Activated CD4-positive, alpha-beta T cell treated with anti-CD3 and anti-CD28 coated beads for 48 hours (primary cell): Measurements from ENCODE around the gene CILP.
A peak's percentile ranks its signal among the peaks of the same experiment; 100 is the strongest.

Experiments
- DNase-seq: peaks from one replicate; pipeline ENCODE4 v3.0.0-alpha.2; 2020

CILP gene

DNA sequence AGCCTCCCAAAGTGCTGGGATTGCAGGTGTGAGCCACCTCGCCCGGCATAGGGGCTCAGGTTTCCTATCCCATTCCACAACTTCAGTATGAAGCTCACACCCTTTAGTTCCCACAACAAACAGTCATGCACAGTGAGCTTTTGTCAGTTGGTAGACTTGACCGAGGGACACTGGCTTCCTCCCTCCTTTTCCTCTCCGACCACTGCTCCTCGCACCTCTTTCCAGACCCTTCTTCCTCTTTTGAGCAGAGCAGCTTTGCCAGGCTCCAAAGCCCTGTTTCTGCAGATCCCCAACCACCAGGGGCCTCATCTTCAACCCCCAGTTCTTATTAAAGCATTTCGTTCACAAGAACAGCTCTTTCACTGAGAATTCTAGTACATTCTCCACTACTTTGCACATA is 12.7 kb upstream of the CILP start:
- DNase-seq, result no peak

GRCh38 chr15:65222891-65223290 is 11.6 kb upstream of the CILP start:
- no peak for DNase-seq

DNA sequence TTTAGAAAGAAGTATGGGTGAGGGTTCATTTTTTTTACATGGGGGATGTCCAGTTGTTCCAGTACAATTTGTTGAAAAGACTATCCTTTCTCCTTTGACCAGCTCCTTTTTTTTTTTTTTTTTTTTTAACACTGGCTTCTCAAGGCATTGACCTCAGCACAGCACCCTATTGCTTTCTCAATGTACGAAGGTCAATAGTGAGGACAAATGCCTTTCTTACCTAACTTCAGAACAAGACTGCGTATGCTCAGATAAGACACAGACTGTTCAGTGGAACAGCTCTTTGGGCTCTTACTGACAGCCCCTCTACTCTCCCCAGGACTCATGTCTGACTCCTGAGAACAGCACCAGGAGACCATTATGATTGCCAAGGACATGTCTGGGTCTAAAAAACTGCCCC is 10.4 kb upstream of the CILP start:
- DNase-seq, result no peak

DNA sequence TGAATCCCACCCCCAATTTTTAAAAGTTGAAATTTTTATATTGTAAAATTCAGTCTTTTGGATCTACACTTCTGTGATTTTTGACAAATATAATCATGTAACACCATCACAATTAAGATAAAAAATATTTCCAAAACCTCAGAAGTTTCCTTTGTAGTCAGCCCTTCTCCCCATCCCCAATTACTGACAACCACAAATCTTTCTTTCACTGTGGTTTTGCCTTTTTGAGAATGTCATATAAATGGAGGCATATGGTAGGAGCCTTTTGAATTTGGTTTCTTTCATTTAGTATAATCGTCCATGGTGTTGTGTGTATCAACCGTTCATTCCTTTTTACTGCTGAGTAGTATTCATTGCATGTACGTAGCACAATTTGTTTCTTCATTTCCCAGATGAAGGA is 7.9 kb upstream of the CILP start:
- DNase-seq, result no peak

DNA sequence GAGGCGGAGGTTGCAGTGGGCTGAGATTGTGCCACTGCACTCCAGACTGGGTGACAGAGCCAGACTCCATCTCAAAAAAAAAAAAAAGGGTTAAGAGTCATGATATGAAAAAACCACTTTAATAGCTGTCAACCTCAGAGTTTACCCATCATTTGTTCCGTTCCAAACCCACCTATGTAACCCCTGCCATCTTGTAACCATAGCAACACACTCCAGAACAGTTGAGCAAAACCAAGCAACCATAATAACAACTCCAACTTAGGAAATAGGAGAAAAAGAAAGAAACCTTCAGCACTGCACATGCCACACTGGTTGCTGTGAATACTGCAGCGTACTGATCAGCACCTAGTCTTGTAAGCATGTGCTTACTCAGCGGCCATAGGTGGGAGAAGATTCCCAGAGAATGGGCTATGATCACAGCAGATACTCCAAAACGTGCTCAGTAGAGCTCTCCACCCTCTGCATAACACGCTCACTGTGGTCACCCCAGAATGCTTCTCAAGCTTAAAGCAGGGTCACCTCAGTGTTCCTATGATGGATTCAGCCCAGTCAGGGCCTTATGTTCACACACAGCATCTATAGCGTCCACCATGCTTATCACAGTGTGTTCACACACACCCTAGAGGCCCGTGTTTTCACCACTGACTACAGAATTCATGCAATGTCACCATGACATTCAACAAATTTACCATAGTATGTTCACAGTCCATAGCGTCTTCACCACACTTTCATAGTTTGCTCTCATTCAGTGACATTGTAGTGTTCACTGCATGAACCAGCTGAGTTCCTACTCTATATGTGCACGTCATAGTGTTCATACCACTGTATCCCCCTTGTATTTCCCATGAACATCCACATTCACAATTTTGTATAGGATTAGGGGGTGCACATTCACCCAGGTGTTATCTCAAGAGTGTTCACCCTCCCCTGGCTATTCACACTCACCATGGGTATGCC is 6.5 kb upstream of the CILP start:
- DNase-seq, result no peak

GRCh38 chr15:65215496-65215895 is 4.2 kb upstream of the CILP start:
- DNase-seq, result no peak

DNA sequence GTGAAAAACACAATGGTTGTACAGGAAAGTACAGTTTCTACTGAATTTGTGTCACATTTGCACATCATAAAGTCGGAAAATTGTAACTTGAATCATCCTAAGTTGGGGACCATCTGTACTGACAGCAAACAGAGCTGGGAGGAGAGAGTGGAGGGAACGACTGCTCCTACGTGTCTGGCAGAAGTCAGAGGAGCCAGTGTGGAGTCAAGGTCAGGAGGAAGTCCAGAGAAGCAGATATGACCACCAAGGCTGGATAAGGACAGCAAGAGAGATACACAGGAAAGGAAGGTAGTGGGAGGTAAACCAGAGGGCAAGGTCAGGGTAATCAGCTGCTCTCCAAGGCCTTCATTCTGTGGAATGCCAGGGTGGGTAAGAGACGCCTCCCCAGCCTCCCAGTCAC is 2.7 kb upstream of the CILP start:
- DNase-seq, result no peak

- DNase-seq, result no peak
Observed at GRCh38 chr15:65213241-65213640, 2.0 kb upstream of the CILP start.

DNA sequence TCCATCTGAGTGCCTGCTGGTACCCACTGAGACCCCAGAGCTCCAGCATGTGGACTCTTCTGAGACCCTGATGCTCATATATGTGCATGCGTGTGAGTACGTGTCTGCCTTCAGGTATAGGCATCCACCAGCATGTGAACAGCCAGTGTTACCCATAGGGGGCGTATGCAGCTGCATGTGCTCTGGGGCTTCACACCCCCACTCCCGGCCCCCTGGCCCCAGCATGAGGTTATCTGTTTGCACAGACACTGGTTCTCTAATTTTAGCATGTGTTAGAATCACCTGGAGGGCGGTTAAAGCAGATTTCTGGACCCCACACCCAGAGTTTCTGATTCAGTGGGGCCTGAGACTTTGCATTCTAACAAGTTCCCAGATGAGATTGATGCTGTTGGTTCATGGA is 824 bp upstream of the CILP start:
- DNase-seq, result peak; percentile 71

DNA sequence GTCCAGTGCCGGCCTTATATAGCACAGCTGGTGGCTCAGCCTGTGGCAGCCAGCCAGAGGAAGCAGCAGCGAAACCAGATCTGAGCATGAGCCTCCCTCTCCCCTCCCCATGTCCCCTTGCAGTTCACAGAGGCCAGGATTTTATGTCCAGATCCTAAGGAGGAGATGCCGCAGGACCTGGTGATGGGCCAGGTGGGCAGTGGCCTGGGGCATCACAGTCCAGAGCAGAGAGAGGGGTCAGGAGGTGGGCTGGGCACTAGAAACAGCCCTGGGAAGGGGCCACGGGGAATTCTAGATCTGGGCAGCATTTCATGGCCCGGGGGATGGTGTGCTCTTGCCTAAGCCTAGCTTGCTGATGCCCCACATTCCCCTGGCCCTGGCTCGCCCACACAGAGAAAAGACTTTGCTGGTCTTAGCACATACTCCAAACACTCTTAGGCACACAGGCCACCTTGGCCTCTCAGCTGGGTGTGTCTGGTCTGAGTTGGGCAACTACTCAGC is 259 bp upstream of the CILP start:
- no peak for DNase-seq

GRCh38 chr15:65209701-65210643 is 1.3 kb downstream of the CILP start:
- no peak for DNase-seq

- no peak for DNase-seq
Observed at GRCh38 chr15:65208647-65209046, 2.6 kb downstream of the CILP start.

DNA sequence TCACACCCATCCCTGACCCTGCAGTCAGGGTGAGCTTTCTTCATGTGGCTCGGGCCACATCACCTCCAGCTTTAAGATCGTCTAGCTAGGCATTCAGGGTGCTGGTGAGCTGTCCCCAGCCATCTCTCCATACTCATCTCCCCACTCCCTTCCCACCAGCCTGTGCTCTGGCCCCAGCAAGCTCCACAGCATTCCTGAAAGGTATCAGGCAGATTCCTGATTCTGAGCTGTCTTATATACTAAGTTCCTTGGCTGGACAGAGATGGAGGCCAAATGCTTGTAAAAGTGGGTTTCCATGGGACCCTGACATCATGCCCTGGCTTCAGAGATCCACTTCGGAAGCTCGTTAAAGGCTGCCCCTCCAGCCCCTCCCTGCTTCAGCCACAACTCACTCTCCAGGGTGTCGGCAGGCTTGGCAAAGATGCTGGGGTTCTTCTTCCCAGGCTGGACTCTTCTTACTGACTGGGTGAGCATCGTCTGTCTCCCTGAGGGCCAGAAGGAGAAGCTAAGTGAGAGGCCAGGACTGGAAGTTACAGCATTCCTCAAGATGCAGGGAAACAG is 3.9 kb downstream of the CILP start:
- no peak for DNase-seq

- no peak for DNase-seq
Observed at GRCh38 chr15:65206750-65207149, 4.5 kb downstream of the CILP start.

DNA sequence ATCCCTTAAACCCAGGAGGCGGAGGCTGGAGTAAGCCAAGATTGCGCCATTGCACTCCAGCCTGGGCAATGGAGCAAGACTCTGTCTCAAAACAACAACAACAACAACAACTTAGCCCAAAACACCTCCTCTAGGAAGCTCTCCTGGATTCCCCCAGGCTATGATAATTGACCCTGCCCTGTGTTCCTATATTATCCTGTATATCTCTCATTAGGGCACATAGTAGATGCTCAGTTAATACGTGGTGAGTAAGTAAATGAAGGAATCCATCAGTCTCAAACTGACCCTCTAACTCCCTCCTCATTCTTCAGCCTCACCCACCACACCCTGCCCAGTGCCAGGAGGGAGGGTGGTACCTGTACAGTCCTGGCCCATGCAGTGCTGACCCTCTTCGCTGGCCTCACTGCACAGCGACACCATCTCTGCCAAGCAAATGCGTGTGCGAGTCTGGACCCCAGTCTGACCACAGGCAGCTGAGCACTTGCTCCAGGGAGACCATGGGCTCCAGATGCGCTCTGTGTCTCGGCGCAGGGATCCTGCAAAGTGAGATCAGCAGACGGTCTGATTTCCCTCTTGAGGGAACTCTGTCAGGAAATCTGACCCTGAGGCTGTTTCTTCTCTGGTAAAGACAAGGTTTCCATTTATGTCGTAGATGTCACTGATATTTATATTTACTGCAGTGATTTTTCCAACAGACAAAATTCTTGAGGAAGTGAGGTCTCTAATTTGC is 6.2 kb downstream of the CILP start:
- no peak for DNase-seq

DNA sequence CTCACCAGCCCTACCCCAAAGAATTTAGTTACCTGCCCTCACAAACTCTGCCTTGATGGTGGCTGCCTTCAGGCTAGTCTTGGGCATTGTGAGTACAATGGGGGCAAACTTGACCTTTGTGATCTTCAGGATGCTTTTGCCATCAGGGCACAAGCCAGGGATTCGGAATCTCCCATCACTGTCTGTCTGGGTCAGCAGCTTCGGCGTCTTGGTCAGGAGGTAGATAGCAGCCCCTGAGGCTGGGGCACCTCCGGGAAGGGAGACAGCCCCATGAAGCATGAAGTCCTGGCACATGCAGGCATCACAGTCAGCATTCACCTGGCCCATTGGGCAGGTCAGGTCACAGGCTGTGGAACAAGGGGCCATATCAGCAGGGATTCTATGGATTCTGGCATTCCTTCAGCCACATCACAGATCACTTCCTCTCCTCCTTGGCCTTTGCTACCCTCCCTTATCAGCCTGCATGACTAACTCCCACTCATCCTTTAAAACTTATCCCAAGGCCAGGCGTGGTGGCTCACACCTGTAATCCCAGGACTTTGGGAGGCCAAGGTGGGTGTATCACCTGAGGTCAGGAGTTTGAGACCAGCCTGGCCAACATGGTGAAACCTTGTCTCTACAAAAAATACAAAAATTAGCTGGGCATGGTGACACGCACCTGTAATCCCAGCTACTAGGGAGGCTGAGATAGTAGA is 6.9 kb downstream of the CILP start:
- DNase-seq, result no peak

DNA sequence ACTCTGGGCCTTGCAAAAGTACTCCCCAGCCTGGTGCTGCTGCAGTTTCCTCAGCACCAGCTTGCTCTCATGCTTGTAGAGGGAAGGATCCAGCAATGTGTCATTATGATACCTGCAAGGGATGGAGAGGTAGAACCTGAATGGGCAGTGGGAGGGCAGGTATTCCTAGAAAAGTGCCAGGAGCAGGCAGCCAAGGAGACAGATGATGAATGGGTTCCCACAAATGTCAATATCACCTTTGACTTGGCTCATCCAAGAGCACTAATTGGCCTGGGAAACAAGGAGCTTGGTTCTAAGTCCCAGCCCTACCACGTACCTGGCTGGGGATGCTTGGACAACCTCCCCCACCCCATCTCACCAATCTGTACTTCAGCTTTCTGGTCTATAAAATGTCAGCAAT is 9.4 kb downstream of the CILP start:
- no peak for DNase-seq

DNA sequence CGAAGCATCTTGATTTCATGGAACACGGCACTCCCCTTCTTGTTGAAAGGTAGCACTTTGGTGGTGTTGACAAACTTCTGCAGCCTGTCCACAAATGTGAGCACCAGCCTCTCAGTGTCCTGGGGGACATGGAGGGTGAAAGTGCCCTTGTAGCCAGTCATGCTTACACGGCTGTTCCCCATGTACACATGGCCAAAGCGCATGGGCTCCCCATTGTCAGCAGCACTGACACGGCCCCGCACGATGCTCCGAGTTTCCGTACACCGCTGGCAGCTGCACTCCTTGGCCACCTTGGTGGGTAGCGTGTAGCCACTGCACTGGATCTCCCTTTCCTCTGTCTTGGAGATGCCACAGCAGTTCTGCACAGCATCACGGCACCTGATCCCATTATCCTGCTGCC is 12.7 kb downstream of the CILP start:
- DNase-seq, result no peak

DNA sequence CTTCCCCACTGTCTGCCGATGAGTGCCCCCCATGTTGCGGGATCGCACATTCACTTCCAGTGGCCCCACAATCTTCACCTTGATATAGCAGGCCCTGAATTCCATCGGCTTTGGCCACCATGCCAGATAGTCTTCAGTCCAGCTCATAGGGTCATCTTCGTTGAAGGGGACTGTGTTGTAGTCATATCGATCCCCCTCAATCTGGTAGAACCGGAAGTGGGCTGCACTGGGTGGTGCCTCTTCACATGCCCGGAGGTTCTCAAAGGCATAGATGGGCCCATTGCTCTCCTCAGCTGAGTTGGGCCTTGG is 14.0 kb downstream of the CILP start:
- DNase-seq, result no peak

GRCh38 chr15:65196637-65197336 is 14.5 kb downstream of the CILP start:
- no peak for DNase-seq

DNA sequence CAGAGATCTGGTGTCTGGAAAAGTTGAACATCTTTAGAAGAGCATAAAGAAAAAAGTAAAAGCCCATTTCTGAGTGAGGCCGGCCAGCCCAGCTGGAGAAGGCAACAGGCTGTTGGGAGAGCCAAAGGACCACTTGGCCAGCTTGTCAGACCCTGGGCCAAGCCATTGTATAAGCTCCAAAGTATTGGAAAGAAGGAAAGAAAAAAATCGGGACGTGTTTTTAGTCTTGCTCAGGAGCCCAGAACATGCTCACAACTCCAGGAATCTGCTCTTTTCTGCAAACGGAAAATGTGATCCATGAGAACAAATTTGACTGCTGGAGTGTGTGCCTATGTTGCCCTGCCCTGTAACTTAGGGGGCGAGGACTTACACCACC is 15.7 kb downstream of the CILP start:
- no peak for DNase-seq
